HG02970 (cell line): ENCODE data around the gene DCP1A.

Source experiments
- ATAC-seq: cut with Tn5 transposase; IDR thresholded peaks from one replicate; pipeline ENCODE4 v1.9.1; 2021; ENCODE audit warnings: mild to moderate bottlenecking, moderate library complexity, moderate number of reproducible peaks; ENCODE audit not compliant: unreplicated experiment, low FRiP score

DCP1A gene

GRCh38 chr3:53252096-53252946, 95.0 kb downstream of the DCP1A start:
- no peak for ATAC-seq

GRCh38 chr3:53250881-53251605, 96.3 kb downstream of the DCP1A start:
- ATAC-seq: no peak

DNA sequence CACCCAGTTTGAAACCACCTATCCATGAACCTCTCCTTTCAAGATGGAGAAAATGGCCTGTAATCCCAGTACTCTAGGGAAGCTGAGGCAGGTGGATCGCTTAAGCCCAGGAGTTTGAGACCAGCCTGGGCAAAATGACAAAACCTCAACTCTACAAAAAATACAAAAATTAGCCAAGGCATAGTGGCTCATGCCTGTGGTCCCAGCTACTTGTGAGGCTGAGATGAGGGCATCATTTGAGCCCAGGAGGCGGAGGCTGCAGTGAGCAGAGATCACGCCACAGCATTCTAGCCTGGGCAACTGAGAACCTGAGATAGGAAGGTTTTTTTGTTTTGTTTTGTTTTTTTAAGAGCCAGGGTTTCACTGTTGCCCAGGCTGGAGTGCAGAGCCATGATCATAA, 96.9 kb downstream of the DCP1A start:
- ATAC-seq: no peak

DNA sequence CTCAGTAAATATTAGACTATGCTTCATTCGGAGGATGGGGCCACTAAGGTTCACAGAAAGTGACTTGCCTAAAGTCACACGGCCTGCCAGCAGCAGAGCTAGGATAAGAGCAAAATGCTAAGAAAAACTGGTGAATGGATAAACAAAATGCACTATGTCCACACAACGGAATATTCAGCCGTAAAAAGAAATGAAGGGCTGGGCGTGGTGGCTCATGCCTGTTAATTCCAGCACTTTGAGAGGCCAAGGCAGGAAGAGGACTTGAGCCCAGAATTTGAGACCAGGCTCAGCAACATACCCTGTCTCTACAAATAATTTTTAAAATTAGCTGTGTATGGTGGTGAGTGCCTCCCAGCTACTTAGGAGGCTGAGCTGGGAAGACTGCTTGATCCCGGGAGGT, 99.2 kb downstream of the DCP1A start:
- no peak for ATAC-seq

GRCh38 chr3:53247619-53248018, 99.7 kb downstream of the DCP1A start:
- ATAC-seq: no peak

- no peak for ATAC-seq
Measured at GRCh38 chr3:53244271-53244670, 103.1 kb downstream of the DCP1A start.

- no peak for ATAC-seq
Measured at GRCh38 chr3:53243785-53244184, 103.6 kb downstream of the DCP1A start.

DNA sequence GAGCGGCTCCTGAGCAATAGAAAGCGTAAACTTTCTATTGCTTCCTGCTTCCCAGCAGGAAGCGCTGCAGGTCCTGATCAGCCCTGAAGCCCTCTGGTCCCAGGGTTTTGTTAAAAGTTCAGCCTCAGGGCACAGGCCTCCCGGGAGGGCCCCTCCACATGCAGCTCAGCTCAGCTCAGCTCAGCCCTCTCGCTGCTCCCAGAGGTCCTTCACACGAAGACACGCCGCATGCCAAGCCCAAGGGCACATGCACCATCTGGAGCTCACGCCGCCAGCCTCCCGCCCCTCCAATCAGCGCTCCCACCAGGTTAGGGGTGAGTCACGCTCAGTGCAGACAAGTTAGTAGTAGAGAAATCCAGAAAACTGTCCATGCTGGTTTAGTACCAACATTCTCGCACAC, 104.2 kb downstream of the DCP1A start:
- no peak for ATAC-seq

- no peak for ATAC-seq
Measured at GRCh38 chr3:53242642-53243041, 104.7 kb downstream of the DCP1A start.

DNA sequence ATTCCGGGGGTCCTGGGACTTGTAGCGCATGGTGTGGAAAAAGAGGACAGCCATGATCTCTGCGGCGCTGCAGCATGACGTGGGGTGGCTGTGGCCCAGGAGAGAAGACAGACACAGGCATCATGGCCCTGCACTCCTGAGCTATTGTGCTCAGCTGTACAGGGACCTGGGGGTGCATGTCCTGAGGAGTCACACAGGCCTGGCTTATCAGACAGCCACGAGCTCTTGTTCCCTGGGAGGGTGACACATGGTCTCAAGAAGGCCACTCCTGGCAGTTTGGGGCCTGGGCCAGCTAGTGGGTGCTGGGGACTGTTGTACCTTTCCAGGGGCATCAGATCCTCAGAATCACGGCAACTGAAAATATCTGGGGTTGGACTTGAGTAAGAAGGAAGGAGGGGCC, 105.2 kb downstream of the DCP1A start:
- no peak for ATAC-seq

GRCh38 chr3:53240989-53241972, 106.1 kb downstream of the DCP1A start:
- no peak for ATAC-seq

DNA sequence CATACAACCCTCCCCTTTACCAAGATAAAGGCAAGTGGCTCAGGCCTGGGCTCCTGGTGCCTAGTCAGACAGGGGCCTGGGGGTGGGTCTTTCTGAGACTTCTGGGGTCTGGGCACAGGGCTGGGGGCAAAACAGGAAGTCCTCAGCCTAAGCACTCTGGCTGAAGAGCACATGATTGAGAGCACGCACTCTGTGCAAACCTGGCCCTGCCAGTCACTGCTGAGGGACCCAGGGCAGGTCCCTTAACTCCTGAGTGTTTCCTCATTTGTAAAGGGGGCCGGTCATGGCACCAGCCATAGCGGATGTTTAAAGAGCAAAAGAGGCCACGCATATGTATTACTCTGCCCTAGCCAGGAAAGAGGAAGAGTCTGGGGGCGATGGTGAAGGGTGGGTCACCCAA, 107.5 kb downstream of the DCP1A start:
- no peak for ATAC-seq

DNA sequence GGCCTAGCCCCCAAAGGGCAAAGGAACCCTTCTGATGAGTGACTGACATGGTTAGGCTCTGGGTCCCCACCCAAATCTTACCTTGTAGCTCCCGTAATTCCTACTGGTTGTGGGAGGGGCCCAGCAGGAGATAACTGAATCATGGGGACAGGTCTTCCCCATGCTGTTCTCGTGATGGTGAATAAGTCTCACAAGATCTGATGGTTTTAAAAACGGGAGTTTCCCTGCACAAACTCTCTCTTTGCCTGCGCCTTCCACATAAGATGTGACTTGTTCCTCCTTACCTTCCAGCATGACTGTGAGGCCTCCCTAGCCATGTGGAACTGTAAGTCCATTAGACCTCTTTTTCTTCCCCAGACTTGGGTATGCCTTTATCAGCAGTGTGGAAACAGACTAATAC, 108.5 kb downstream of the DCP1A start:
- ATAC-seq: no peak

DNA sequence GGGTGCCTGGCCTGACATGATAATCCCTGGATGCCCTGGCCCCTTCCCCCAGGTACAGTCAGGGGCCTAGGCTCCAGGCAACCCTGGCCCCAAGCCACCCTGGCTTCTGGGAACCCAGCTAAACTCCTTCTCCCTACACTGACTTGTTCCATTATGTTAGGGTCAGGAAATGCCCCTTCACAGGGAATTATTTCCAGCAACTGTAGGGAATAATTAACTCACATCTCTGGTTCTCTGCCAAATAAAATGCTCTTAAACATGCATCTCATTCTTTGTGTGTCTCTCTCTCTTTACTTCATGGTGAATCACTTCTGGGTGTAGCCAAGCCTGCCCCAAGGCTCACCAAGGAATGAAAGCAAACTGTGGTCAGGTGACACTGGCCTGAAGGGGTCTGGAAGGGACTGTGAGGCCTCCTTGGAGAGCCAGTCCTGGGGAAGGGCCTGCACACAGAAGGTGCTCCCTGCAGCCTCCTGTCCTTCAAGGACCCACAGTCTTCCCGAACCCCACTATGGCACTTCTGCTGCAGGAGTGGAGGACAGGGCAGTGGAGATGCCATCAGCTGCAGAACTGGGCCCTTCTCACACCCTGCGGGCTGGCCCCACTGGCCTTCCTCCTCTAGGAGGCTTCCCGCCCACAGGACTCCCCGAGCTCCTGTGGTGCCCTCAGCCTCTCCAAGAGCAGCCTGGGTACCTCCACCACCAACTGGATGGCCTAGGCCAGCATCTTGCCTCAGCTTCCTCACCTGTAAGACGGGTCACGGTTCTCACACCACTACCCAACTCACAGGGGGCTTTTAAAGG, 109.1 kb downstream of the DCP1A start:
- ATAC-seq: no peak

DNA sequence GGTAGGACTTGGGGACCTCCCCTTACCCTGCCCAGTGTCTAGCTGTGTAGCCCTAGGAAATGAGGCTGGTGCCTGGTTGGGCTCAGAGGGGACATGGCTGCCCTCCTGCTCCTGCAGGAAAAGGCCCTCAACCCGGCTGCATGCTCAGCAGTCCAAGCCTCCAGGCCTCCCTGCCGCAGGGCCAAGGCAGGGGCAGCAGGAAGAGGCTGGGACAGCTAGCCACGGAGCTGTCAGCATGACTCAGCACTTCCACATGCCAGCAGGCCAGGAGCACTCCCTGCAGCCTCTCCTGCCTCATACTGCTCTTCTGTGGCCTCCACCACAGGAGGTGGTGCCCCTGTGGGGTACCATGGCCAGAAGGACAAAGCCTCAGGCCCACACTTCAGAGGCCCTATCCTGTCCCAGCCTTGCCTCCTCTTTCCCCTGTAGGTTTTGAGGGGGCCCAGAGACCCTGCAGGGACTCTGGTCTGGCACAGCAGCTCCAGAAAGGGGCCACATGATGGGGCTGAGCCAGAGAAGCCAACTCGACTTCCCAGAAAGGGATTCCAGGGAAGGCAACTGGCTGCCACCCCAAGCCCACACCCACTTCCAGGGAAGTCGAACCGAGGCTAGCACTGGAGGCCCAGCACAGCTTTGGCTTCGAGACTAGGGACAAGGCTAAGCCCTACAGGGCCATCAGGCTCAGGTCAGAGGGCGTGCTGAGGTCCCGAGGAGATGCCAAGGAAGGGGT, 111.1 kb downstream of the DCP1A start:
- ATAC-seq: no peak

GRCh38 chr3:53235545-53235944, 111.8 kb downstream of the DCP1A start:
- ATAC-seq: no peak

GRCh38 chr3:53234841-53235232, 112.5 kb downstream of the DCP1A start:
- no peak for ATAC-seq

GRCh38 chr3:53234130-53234840, 113.1 kb downstream of the DCP1A start:
- ATAC-seq: no peak
